H1 (cell line): ENCODE results near the gene ASCC3. TPM values are rescaled to one million over a fixed set of nuclear protein-coding genes. Genes with fewer than 3 reads are reported as not detected.

ENCODE experiments used
- CTCF ChIA-PET: fragments of 300-600 bp; sonication (Branson Sonifier 250); formaldehyde crosslinking; loops from one replicate; lab custom pipeline; 2021; ENCODE audit not compliant: partially characterized antibody; lab: Charles Lee
- POLR2A ChIA-PET: fragments of 300-600 bp; sonication (Branson Sonifier 250); formaldehyde crosslinking; loops from one replicate; lab custom pipeline; 2021; ENCODE audit warnings: inconsistent platforms; ENCODE audit not compliant: partially characterized antibody; lab: Charles Lee
- DNase-seq, 2 experiments: peaks; one replicate each; pipeline versions ENCODE4 v3.0.0 to v3.0.0-alpha.2; 2010 to 2022; ENCODE audit warnings: low spot score in 2 of 2, low read depth in 1 of 2, mixed read lengths in 1 of 2
- FAIRE-seq: peaks from 2 replicates; lab custom pipeline; 2011; peaks lifted over from hg19 to GRCh38; lab: Jason Lieb, UNC
- H2AFZ ChIP-seq: 2 replicates; pipeline ENCODE4 v1.8.1; 2012; ENCODE audit warnings: low read length, inconsistent platforms
- H2AK5ac ChIP-seq: 2 replicates; pipeline ENCODE4 v1.6.1; 2013; ENCODE audit warnings: low read depth, low read length
- H2BK120ac ChIP-seq: replicated peaks from 2 replicates; pipeline ENCODE3; 2013; ENCODE audit warnings: low read depth, low read length, inconsistent platforms
- H2BK12ac ChIP-seq: 2 replicates; pipeline ENCODE4 v1.6.1; 2013; ENCODE audit warnings: low read depth, low read length
- H2BK15ac ChIP-seq: 2 replicates; pipeline ENCODE4 v1.6.1; 2013; ENCODE audit warnings: low read length
- H2BK20ac ChIP-seq: 2 replicates; pipeline ENCODE4 v1.6.1; 2013; ENCODE audit warnings: low read length
- H2BK5ac ChIP-seq: 2 replicates; pipeline ENCODE4 v1.6.1; 2013; ENCODE audit warnings: low read depth, low read length
- H3K14ac ChIP-seq: 2 replicates; pipeline ENCODE4 v1.6.1; 2013; ENCODE audit warnings: inconsistent platforms; ENCODE audit not compliant: insufficient read length
- H3K18ac ChIP-seq: 2 replicates; pipeline ENCODE4 v1.6.1; 2013; ENCODE audit warnings: low read length; ENCODE audit errors: extremely low read depth
- H3K23ac ChIP-seq: 2 replicates; pipeline ENCODE4 v1.6.1; 2013; ENCODE audit warnings: inconsistent platforms; ENCODE audit not compliant: insufficient read length
- H3K23me2 ChIP-seq: 2 replicates; pipeline ENCODE4 v1.6.1; 2013; ENCODE audit warnings: low read depth, low read length
- H3K27ac ChIP-seq: 2 replicates; pipeline ENCODE4 v1.6.1; 2011; ENCODE audit warnings: low read depth, low read length, inconsistent platforms
- H3K27me3 ChIP-seq, 4 experiments: replicated peaks in 1 of 4; 1 replicate in 1 of 4; 2 replicates in 3 of 4; pipeline versions ENCODE4 v1.6.1 to v1.8.1; 2011 to 2013; ENCODE audit warnings: low read length in 3 of 4, mild to moderate bottlenecking in 3 of 4, inconsistent platforms in 2 of 4, mixed read lengths in 2 of 4, moderate library complexity in 1 of 4; ENCODE audit not compliant: control insufficient read depth in 3 of 4, insufficient read depth in 3 of 4; ENCODE audit errors: extremely low read depth in 1 of 4
- H3K36me3 ChIP-seq, 4 experiments: 2 replicates each; pipeline versions ENCODE4 v1.6.1 to v1.8.1; 2011 to 2013; ENCODE audit warnings: mild to moderate bottlenecking in 4 of 4, low read length in 3 of 4, moderate library complexity in 2 of 4, control low read depth in 1 of 4, inconsistent platforms in 1 of 4; ENCODE audit not compliant: insufficient read depth in 4 of 4, control insufficient read depth in 2 of 4
- H3K4ac ChIP-seq: replicated peaks from 2 replicates; pipeline ENCODE3; 2013; ENCODE audit warnings: low read length, low read depth, mixed read lengths, inconsistent platforms; ENCODE audit not compliant: insufficient read length
- H3K4me1 ChIP-seq, 4 experiments: replicated peaks in 1 of 4; 1 replicate in 1 of 4; 2 replicates in 3 of 4; pipeline versions ENCODE4 v1.6.1 to v1.8.1; 2011 to 2013; ENCODE audit warnings: low read length in 3 of 4, inconsistent platforms in 2 of 4, mixed read lengths in 1 of 4; ENCODE audit not compliant: insufficient read depth in 4 of 4, control insufficient read depth in 3 of 4
- H3K4me2 ChIP-seq, 2 experiments: 2 replicates each; pipeline versions ENCODE4 v1.6.1 to v1.8.1; 2011 to 2013; ENCODE audit warnings: low read depth in 2 of 2, low read length in 2 of 2, control low read depth in 1 of 2, inconsistent platforms in 1 of 2, mild to moderate bottlenecking in 1 of 2; ENCODE audit not compliant: insufficient read depth in 1 of 2
- H3K4me3 ChIP-seq, 4 experiments: fragments of 200-600, 300-600 bp in 1 of 4; sonication (generic), shearing (Covaris generic), sonication (Bioruptor Twin) in 1 of 4; 2 replicates each; pipeline versions ENCODE4 v1.5.1 to v1.8.1; 2011 to 2016; ENCODE audit warnings: low read length in 4 of 4, low read depth in 3 of 4, control low read depth in 2 of 4, inconsistent platforms in 2 of 4, mild to moderate bottlenecking in 2 of 4, mixed read lengths in 1 of 4, moderate library complexity in 1 of 4; ENCODE audit not compliant: insufficient read depth in 2 of 4; ENCODE audit errors: extremely low read depth in 1 of 4
- H3K56ac ChIP-seq: replicated peaks from 2 replicates; pipeline ENCODE3; 2013; ENCODE audit warnings: low read depth, mild to moderate bottlenecking, mixed read lengths, low read length, inconsistent platforms; ENCODE audit not compliant: insufficient read length
- H3K79me1 ChIP-seq: 2 replicates; pipeline ENCODE4 v1.6.1; 2013; ENCODE audit warnings: low read depth, low read length, control low read depth
- H3K79me2 ChIP-seq, 2 experiments: 2 replicates each; pipeline versions ENCODE4 v1.6.1 to v1.8.1; 2012 to 2013; ENCODE audit warnings: low read length in 2 of 2, mild to moderate bottlenecking in 2 of 2, inconsistent platforms in 1 of 2; ENCODE audit not compliant: insufficient read depth in 2 of 2, control insufficient read depth in 1 of 2
- H3K9ac ChIP-seq, 4 experiments: replicated peaks in 1 of 4; 1 replicate in 1 of 4; 2 replicates in 3 of 4; pipeline versions ENCODE4 v1.6.1 to v1.8.1; 2011 to 2013; ENCODE audit warnings: low read depth in 3 of 4, low read length in 3 of 4, control low read depth in 2 of 4, mild to moderate bottlenecking in 2 of 4, moderate library complexity in 2 of 4, inconsistent platforms in 1 of 4; ENCODE audit errors: extremely low read depth in 1 of 4
- H3K9me3 ChIP-seq, 2 experiments: 2 replicates each; pipeline versions ENCODE4 v1.6.1 to v1.8.1; 2012 to 2013; ENCODE audit warnings: mild to moderate bottlenecking in 2 of 2, moderate library complexity in 2 of 2, control low read depth in 1 of 2, inconsistent platforms in 1 of 2, low read depth in 1 of 2, low read length in 1 of 2, mixed read lengths in 1 of 2; ENCODE audit not compliant: insufficient read depth in 2 of 2
- H4K20me1 ChIP-seq, 2 experiments: replicated peaks in 1 of 2; 2 replicates each; pipeline versions ENCODE3 to v1.8.1; 2011 to 2013; ENCODE audit warnings: inconsistent platforms in 2 of 2, low read length in 2 of 2, mild to moderate bottlenecking in 1 of 2; ENCODE audit not compliant: insufficient read depth in 2 of 2, control insufficient read depth in 1 of 2
- H4K5ac ChIP-seq: 2 replicates; pipeline ENCODE4 v1.6.1; 2013; ENCODE audit warnings: low read length, low read depth, mixed read lengths, inconsistent platforms; ENCODE audit not compliant: insufficient read length
- H4K8ac ChIP-seq: 2 replicates; pipeline ENCODE4 v1.8.0; 2013; ENCODE audit warnings: mild to moderate bottlenecking, moderate library complexity, low read length, inconsistent platforms; ENCODE audit not compliant: insufficient read depth; ENCODE audit errors: extremely low read depth
- H4K91ac ChIP-seq: replicated peaks from 2 replicates; pipeline ENCODE3; 2013; ENCODE audit warnings: low read length, mixed read lengths, inconsistent platforms; ENCODE audit not compliant: insufficient read length
- CEBPB ChIP-seq: IDR thresholded peaks from 2 replicates; pipeline ENCODE4 v1.6.1; 2012; ENCODE audit warnings: low read depth, low read length
- FOSL1 ChIP-seq: IDR thresholded peaks from 2 replicates; pipeline ENCODE4 v1.6.1; 2011; ENCODE audit warnings: mild to moderate bottlenecking, low read depth, low read length, moderate library complexity; ENCODE audit not compliant: insufficient read depth
- HDAC2 ChIP-seq, 2 experiments: fragments of 300-600 bp in 1 of 2; sonication (generic) in 1 of 2; IDR thresholded peaks; 2 replicates each; pipeline ENCODE4 v1.6.1; 2011 to 2012; ENCODE audit warnings: low read depth in 2 of 2, low read length in 2 of 2, mild to moderate bottlenecking in 2 of 2, moderate library complexity in 2 of 2, borderline replicate concordance in 1 of 2, inconsistent platforms in 1 of 2
- SIRT6 ChIP-seq: IDR thresholded peaks from one replicate; pipeline ENCODE4 v1.7.1; 2012; ENCODE audit warnings: low read length, inconsistent platforms
- SRF ChIP-seq: IDR thresholded peaks from 2 replicates; pipeline ENCODE4 v1.6.1; 2011; ENCODE audit warnings: mild to moderate bottlenecking, low read depth, low read length, moderate library complexity
- SUZ12 ChIP-seq: fragments of 200-600 bp; sonication (generic); IDR thresholded peaks from 2 replicates; pipeline ENCODE4 v1.6.1; 2012; ENCODE audit warnings: mild to moderate bottlenecking, inconsistent platforms, low read length, moderate library complexity, mixed read lengths
- TAF7 ChIP-seq: optimal IDR thresholded peaks from 2 replicates; pipeline ENCODE3; 2011; ENCODE audit warnings: low read depth, mild to moderate bottlenecking, inconsistent platforms, low read length, moderate library complexity, borderline replicate concordance
- ZNF274 ChIP-seq: IDR thresholded peaks from 2 replicates; pipeline ENCODE4 v1.7.0; 2012; ENCODE audit warnings: low read length, borderline replicate concordance; ENCODE audit errors: extremely low read depth
- WGBS, 2 experiments: shearing (Covaris generic) in 1 of 2; methylation state at CpG; one replicate each; pipeline versions ENCODE4 v1.1.6 to v1.1.7; 2013 to 2015; ENCODE audit warnings: low lambda C conversion rate in 2 of 2, mixed read lengths in 2 of 2, inconsistent platforms in 1 of 2, low coverage in 1 of 2, missing lambda C conversion rate in 1 of 2; ENCODE audit not compliant: insufficient replicate concordance in 2 of 2, insufficient coverage in 1 of 2, insufficient read length in 1 of 2; ENCODE audit errors: extremely low coverage in 1 of 2, missing lambda C conversion rate in 1 of 2; 5-methylcytosine and 5-hydroxymethylcytosine counted together
- polyA plus RNA-seq, 7 experiments: library from polyadenylated mRNA; depleted of rRNA in 3 of 7; stranded (reverse) in 5 of 7; unstranded in 2 of 7; fragments of >200 nt in 5 of 7; fragments of 200-250 nt in 2 of 7; gene quantifications; 1 replicate in 5 of 7; 2 replicates in 1 of 7; 4 replicates in 1 of 7; pipeline versions ENCODE4 v1.2.1 to v1.2.3, GENCODE V29; 2011 to 2013; ENCODE audit warnings: missing spikeins in 2 of 7, mixed read lengths in 2 of 7
- total RNA-seq: library from RNA; stranded (reverse); fragmentation: NEBNext Ultra II Directional; extraction: Animal tissue kit (Norgen Biotek cat#: 25700); gene quantifications from 2 replicates; pipeline ENCODE4 v1.2.1, GENCODE V29; 2021

The ASCC3 gene
- total and polyA plus RNA-seq, 2 of the 8 experiments (the other 6 are each of a cell fraction or from before 2014, with no cell fraction given) = 37.5 to 77.8 TPM

GRCh38 chr6:100670056-100670455 is 211.1 kb downstream of the ASCC3 start:
- DNase-seq (no peak), FAIRE-seq (no peak)
- H2AK5ac ChIP-seq = no peak overlapping the region
- no peak overlapping the region for H3K23ac ChIP-seq
- no peaks in the 10 kb centered on the region for H3K27me3 ChIP-seq
- H3K79me2 ChIP-seq = no peaks in the 10 kb centered on the region
- H3K36me3 ChIP-seq = no peaks in the 10 kb centered on the region
- H2BK20ac ChIP-seq = no peak overlapping the region
- no peaks in the 10 kb centered on the region for H3K23me2 ChIP-seq
- H3K9me3 ChIP-seq = no peaks in the 10 kb centered on the region
- no peak overlapping the region for H3K56ac ChIP-seq
- no peak overlapping the region for H2BK5ac ChIP-seq
- H3K79me1 ChIP-seq = no peaks in the 10 kb centered on the region
- no peak overlapping the region for H3K4ac ChIP-seq
- no peak overlapping the region for H2BK12ac ChIP-seq
- H3K27ac ChIP-seq = no peak overlapping the region
- H2AFZ ChIP-seq = no peak overlapping the region
- no peak overlapping the region for H2BK15ac ChIP-seq
- H4K8ac ChIP-seq = no peak overlapping the region
- H3K9ac ChIP-seq = no peak overlapping the region
- H2BK120ac ChIP-seq = no peak overlapping the region
- H4K20me1 ChIP-seq = no peaks in the 10 kb centered on the region
- ChIA-PET POLR2A (no interaction called here), CTCF (no interaction called here)
- H3K4me1 ChIP-seq = peaks cover 0 to 4% (median 1%) of the 10 kb centered on the region in 4 experiments; a peak in 2 of 7 replicates
- 88% methylated on average over 2 of the region's 2 CpGs; no CpG with 5 or more reads in 1 of the 2 experiments for WGBS, 2 experiments
- no peak overlapping the region for H4K5ac ChIP-seq
- no peak overlapping the region for H4K91ac ChIP-seq
- H3K18ac ChIP-seq = no peak overlapping the region
- no peak overlapping the region for H3K4me2 ChIP-seq
- H3K4me3 ChIP-seq = no peak overlapping the region
- H3K14ac ChIP-seq = no peak overlapping the region
- TF ChIP-seq ZNF274 (no peak), SRF (no peak), CEBPB (no peak), FOSL1 (no peak), SIRT6 (no peak), HDAC2 (IDR thresholded peaks at IDR 0.05; ENCODE audit: borderline replicate concordance in 1 of 2, low read depth in 2 of 2, low read length in 2 of 2) (no peak), SUZ12 (no peak), TAF7 (no peak)
